Cardiac septum (tissue), 1 donor: Measurements from ENCODE around the gene ICAM3. TPM values are rescaled to one million over a fixed set of nuclear protein-coding genes. Genes with fewer than 3 reads are reported as not detected.

Experiments
- DNase-seq: peaks from one replicate; pipeline ENCODE4 v3.0.0-alpha.2; 2020; ENCODE audit warnings: low spot score
- intact Hi-C: fragments of 100-400 bp; cut with DNase I; formaldehyde crosslinking; loops from one replicate; pipeline ENCODE4 v1.14.0; 2022
- total RNA-seq: library from RNA; stranded (reverse); fragmentation: NEBNext Ultra II Directional; extraction: Animal tissue kit (Norgen Biotek cat#: 25700); gene quantifications from one replicate; pipeline ENCODE4 v1.2.1, GENCODE V29; 2021
- donor health status: DM: no; HTN: no; CAD: no.

The ICAM3 gene
- total RNA-seq, 1 donor from 2014 or later, result 14.4 TPM

DNA sequence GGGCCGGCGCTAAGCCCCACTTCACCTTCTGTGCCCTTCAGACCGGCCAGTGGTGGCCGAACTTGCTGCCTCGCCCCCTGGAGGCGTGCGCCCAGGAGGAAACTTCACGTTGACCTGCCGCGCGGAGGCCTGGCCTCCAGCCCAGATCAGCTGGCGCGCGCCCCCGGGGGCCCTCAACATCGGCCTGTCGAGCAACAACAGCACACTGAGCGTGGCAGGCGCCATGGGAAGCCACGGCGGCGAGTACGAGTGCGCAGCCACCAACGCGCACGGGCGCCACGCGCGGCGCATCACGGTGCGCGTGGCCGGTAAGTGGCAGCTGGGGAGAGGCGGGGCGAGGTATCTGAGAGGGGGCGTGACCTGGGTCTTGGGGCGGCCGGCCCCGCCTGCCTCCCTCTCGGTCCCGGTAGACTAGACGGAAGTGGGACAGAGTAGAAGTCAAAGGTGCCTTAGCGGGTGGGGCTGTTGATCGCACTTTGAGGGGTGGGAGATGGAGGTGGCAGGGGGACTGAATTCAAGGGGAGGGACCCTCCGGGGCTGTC lies 44.0 kb downstream of the ICAM3 start:
- intact Hi-C loops, result no loop called here
- no peak for DNase-seq

DNA sequence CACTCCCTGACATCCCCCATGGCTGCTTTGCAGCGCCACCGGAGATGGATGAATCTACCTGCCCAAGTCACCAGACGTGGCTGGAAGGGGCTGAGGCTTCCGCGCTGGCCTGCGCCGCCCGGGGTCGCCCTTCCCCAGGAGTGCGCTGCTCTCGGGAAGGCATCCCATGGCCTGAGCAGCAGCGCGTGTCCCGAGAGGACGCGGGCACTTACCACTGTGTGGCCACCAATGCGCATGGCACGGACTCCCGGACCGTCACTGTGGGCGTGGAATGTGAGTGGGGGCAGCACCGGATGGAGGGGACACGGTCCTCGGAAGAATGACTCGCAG lies 45.1 kb downstream of the ICAM3 start:
- intact Hi-C loops, result no loop called here
- DNase-seq, result no peak

DNA sequence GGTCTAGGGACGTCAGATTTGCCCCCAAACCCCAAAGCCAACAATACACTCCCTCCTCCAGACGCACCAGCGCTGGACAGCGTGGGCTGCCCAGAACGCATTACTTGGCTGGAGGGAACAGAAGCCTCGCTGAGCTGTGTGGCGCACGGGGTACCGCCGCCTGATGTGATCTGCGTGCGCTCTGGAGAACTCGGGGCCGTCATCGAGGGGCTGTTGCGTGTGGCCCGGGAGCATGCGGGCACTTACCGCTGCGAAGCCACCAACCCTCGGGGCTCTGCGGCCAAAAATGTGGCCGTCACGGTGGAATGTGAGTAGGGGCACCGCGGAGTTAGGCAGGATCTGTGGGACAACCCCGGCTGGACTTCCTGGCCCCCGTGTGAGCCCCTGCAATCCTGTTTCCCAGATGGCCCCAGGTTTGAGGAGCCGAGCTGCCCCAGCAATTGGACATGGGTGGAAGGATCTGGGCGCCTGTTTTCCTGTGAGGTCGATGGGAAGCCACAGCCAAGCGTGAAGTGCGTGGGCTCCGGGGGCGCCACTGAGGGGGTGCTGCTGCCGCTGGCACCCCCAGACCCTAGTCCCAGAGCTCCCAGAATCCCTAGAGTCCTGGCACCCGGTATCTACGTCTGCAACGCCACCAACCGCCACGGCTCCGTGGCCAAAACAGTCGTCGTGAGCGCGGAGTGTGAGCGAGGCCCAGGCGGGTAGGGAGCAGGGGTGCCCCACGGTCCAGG lies 45.6 kb downstream of the ICAM3 start:
- DNase-seq, result no peak
- intact Hi-C loops, result no loop called here

DNA sequence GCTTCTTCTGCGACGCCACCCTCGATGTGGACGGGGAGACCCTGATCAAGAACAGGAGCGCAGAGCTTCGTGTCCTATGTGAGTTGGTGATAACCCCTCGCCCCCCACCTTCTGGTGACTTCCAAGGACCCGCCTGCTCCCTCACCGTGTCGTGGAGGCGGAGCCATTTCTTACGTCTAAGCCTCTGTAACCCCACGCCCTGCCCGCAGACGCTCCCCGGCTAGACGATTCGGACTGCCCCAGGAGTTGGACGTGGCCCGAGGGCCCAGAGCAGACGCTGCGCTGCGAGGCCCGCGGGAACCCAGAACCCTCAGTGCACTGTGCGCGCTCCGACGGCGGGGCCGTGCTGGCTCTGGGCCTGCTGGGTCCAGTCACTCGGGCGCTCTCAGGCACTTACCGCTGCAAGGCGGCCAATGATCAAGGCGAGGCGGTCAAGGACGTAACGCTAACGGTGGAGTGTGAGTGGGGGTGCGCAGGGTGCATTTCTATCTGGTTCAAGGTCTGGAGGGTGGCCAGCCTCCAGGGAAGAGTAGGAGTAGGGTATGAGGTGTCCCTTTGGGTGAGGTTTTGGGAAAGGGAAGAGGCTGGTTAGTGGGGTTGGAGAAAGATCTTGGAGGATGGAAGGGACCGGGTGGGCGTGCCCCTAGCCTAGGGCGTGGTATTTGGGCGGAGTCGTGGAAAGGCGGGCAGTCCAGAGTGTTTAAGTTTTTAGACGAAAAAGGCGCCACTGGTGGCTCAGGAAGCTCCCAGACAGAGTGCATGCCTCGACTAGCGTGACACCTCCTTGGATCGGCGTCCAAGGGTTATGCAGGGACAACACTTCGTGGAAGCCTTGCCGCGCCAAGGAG lies 46.4 kb downstream of the ICAM3 start:
- no peak for DNase-seq
- intact Hi-C loops, result no loop called here

DNA sequence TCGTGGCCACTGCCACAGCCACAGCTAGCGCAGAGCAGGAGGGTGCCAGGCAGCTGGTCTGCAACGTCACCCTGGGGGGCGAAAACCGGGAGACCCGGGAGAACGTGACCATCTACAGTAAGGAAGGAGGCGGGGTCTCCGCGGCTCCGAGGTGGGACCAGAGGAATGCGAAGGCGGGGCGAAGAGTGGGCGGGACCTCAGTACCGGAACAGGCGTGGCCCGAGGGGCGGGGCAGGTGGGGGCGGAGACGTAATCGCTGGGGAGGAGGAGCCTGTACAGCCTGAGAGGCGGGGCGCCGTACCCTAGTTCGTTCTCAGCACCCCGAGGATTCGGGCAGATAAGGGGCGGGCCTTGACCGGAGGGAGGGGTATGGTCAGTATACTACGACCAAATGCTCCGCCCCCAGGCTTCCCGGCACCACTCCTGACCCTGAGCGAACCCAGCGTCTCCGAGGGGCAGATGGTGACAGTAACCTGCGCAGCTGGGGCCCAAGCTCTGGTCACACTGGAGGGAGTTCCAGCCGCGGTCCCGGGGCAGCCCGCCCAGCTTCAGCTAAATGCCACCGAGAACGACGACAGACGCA lies 47.1 kb downstream of the ICAM3 start:
- DNase-seq, result peak; percentile 90
- intact Hi-C loops, result no loop called here

DNA sequence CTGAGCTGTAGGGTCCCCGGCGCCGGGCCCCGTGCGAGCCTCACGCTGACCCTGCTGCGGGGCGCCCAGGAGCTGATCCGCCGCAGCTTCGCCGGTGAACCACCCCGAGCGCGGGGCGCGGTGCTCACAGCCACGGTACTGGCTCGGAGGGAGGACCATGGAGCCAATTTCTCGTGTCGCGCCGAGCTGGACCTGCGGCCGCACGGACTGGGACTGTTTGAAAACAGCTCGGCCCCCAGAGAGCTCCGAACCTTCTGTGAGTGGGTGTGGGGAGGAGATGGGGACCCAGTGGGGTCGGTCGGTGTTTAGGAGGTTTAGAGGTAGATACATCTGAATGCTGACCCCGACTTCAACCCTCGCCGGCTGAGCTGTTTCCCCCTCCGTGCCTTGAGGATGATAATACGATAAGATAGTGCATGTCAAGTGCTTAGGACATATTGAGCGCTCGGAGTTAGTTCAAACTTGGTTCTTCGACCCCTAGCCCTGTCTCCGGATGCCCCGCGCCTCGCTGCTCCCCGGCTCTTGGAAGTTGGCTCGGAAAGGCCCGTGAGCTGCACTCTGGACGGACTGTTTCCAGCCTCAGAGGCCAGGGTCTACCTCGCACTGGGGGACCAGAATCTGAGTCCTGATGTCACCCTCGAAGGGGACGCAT lies 47.7 kb downstream of the ICAM3 start:
- DNase-seq, result no peak
- intact Hi-C loops, result no loop called here

DNA sequence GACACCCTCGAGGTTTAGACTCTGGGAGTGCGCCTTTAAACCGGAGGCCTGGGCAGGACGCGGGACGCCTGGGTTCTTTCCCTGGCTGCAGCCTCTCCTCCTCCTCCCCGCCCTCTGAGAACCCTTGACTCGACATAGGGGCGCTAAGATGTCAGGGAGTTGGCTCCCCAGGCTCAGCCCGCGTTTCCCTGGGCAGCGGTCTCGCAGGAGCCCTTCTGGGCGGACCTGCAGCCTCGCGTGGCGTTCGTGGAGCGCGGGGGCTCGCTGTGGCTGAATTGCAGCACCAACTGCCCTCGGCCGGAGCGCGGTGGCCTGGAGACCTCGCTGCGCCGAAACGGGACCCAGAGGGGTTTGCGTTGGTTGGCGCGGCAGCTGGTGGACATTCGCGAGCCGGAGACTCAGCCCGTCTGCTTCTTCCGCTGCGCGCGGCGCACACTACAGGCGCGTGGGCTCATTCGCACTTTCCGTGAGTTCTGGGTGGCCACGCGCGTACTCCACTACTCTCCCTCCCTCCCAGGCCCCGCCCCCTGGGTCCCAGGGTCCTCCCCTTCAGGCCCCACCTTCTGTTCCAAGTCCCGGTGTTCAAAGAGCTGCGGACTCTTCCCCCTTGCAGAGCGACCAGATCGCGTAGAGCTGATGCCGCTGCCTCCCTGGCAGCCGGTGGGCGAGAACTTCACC lies 48.4 kb downstream of the ICAM3 start:
- intact Hi-C loops, result no loop called here
- no peak for DNase-seq

DNA sequence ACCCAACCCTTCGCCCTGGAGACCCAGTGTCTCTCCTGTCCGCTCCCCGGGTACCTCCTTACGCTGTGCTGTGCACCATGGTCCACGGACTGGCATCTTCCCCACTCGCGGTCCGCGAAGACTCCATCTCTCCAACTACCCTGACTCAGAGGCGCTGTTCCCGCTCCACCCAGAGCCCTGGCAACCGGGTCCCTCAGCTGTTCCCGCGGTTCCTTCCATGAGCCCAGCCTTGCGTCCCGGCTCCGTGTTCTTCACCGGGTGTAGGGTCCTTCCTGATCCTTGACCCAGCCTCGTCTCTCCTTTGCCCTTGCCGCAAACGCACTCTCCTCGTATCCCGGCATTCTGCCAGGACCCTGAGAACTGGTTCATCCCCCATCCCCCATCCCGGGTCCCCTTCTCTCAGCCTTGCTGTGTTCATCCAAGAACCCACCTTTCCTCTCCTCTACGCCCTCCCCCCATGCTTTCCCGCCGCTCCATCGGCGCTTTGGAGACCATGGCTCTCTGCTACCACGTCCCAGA lies 49.0 kb downstream of the ICAM3 start:
- no peak for DNase-seq
- intact Hi-C loops, result no loop called here

DNA sequence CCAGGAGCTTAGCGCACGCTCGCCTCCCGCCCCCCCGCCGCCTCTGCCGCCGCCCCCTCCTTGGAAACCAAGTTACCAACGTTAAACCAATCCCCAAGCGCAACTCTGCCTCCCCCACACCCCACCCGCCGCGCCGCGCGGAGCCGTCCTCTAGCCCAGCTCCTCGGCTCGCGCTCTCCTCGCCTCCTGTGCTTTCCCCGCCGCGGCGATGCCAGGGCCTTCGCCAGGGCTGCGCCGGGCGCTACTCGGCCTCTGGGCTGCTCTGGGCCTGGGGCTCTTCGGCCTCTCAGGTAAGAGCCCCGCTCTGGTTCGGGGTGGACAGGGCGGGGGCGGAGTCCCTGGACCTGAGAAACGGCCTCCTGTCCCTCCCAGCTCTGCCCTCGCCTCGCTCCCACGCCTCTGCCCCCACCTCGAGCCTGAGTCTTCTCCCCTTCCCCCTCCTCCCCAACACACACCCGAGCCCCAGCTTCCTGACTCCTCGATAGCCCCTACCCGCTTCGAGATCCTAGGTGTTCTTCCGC lies 49.5 kb downstream of the ICAM3 start, which contains the start of gene ICAM5:
Gene ICAM5, plus strand, starts transcription at position 117 of the 521 bp plus-strand sequence. Its CDS starts 92 bp downstream, at position 209.
- DNase-seq, result no peak
- intact Hi-C loops, result no loop called here

DNA sequence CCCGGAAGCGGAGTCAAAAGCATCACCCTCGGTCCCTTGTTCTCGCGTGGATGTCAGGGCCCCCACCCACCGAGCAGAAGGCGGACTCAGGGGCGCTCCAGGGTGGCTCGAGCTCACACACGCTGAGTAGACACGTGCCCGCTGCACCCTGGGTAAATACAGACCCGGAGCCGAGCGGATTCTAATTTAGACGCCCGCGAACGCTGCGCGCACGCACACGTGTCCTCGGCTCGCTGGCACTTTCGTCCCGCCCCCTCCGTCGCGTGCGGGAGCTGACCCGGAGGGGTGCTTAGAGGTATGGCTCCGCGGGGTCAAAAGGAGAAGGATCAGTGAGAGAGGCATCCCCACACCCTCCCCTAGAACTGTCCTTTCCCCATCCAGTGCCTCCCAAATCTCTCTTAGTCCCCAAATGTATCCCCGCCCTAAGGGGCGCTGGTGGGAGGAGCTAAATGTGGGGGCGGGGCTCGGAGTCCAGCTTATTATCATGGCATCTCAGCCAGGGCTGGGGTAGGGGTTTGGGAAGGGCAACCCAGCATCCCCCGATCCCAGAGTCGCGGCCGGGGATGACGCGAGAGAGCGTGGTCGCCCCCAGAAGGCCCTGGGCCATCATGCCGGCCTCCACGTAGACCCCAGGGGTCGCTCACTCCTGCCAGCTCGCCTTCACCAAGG lies 50.1 kb downstream of the ICAM3 start:
- intact Hi-C loops, result no loop called here
- DNase-seq, result no peak

DNA sequence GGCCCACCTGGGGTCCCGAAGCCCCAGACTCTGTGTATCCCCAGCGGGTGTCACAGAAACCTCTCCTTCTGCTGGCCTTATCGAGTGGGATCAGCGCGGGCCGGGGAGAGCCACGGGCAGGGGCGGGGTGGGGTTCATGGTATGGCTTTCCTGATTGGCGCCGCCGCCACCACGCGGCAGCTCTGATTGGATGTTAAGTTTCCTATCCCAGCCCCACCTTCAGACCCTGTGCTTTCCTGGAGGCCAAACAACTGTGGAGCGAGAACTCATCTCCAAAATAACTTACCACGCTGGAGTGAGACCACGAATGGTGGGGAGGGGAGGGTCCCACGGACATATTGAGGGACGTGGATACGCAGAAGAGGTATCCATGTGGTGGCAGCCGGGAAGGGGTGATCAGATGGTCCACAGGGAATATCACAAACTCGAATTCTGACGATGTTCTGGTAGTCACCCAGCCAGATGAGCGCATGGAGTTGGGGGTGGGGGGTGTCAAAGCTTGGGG lies 50.7 kb downstream of the ICAM3 start:
- intact Hi-C loops, result no loop called here
- DNase-seq, result no peak

DNA sequence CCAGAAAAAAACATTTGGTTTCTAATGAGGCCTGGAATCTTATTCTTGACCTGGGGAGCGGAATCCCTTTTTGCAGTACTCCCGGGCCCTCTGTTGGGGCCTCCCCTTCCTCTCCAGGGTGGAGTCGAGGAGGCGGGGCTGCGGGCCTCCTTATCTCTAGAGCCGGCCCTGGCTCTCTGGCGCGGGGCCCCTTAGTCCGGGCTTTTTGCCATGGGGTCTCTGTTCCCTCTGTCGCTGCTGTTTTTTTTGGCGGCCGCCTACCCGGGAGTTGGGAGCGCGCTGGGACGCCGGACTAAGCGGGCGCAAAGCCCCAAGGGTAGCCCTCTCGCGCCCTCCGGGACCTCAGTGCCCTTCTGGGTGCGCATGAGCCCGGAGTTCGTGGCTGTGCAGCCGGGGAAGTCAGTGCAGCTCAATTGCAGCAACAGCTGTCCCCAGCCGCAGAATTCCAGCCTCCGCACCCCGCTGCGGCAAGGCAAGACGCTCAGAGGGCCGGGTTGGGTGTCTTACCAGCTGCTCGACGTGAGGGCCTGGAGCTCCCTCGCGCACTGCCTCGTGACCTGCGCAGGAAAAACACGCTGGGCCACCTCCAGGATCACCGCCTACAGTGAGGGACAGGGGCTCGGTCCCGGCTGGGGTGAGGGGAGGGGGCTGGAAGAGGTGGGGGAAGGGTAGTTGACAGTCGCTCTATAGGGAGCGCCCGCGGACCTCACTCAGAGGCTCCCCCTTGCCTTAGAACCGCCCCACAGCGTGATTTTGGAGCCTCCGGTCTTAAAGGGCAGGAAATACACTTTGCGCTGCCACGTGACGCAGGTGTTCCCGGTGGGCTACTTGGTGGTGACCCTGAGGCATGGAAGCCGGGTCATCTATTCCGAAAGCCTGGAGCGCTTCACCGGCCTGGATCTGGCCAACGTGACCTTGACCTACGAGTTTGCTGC lies 52.4 kb downstream of the ICAM3 start, which contains the start of gene ICAM4:
Gene ICAM4, plus strand, starts transcription at position 153 of the 935 bp plus-strand sequence. Its CDS starts 58 bp downstream, at position 211.
- intact Hi-C loops, result no loop called here
- peak; percentile 84 for DNase-seq

DNA sequence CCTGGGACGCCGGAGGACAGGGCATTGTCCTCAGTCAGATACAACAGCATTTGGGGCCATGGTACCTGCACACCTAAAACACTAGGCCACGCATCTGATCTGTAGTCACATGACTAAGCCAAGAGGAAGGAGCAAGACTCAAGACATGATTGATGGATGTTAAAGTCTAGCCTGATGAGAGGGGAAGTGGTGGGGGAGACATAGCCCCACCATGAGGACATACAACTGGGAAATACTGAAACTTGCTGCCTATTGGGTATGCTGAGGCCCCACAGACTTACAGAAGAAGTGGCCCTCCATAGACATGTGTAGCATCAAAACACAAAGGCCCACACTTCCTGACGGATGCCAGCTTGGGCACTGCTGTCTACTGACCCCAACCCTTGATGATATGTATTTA lies 54.0 kb downstream of the ICAM3 start:
- intact Hi-C loops, result no loop called here
- DNase-seq, result no peak

DNA sequence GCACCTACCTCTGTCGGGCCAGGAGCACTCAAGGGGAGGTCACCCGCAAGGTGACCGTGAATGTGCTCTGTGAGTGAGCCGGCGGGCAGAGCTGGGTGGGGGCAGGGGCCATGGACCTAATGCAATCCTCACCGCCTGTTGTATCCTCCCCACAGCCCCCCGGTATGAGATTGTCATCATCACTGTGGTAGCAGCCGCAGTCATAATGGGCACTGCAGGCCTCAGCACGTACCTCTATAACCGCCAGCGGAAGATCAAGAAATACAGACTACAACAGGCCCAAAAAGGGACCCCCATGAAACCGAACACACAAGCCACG lies 54.5 kb downstream of the ICAM3 start:
- no peak for DNase-seq
- intact Hi-C loops, result no loop called here

DNA sequence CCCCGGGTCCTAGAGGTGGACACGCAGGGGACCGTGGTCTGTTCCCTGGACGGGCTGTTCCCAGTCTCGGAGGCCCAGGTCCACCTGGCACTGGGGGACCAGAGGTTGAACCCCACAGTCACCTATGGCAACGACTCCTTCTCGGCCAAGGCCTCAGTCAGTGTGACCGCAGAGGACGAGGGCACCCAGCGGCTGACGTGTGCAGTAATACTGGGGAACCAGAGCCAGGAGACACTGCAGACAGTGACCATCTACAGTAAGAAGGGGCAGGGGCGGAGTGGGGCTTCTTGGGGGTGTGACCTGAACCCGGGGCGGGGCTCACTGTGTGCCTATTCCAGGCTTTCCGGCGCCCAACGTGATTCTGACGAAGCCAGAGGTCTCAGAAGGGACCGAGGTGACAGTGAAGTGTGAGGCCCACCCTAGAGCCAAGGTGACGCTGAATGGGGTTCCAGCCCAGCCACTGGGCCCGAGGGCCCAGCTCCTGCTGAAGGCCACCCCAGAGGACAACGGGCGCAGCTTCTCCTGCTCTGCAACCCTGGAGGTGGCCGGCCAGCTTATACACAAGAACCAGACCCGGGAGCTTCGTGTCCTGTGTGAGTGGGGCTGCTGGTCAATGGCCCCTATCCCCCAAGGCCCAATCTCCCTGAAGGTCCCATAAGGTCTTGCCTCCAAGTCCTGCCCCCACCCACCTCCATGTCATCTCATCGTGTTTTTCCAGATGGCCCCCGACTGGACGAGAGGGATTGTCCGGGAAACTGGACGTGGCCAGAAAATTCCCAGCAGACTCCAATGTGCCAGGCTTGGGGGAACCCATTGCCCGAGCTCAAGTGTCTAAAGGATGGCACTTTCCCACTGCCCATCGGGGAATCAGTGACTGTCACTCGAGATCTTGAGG lies 55.1 kb downstream of the ICAM3 start:
- DNase-seq, result no peak
- intact Hi-C loops, result no loop called here
